ENCODE results near the gene LRIG2. TPM values are rescaled to one million over a fixed set of nuclear protein-coding genes. Genes with fewer than 3 reads are reported as not detected.

LRIG2 gene
- total and polyA plus RNA-seq, 4 donors, result 1.3 to 11.9 (median 6.0) TPM

DNA sequence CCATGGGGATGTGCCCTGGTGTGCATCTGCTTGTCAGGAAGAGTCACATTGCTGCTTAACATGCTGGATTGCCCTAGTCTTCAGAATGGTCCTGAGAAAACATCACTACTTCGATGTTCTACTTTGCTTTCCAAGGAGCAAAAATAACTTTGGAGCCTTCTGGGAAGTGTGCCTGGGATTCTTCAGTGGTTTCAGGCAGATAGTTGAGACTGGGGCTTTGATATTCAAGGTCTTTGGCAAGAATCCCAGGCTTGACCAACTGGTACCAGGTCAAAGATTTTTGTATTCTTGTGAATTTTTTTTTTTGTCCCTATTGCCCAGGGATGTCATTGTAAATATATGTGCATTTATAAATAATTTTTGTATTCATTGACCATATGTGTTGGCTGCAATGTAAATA lies 51.4 kb downstream of the LRIG2 start:
- Histone ChIP-seq H3K27me3 (ENCODE audit: control insufficient read depth in 4 of 4, insufficient read depth in 4 of 4, low read length in 3 of 4) (no peaks in the 10 kb centered on the region), H3K36me3 (ENCODE audit: control insufficient read depth in 4 of 4, insufficient read depth in 3 of 4, low read depth in 1 of 4, low read length in 3 of 4) (peaks cover 5 to 46% (median 24%) of the 10 kb centered on the region in 4 donors), H3K4me3 (ENCODE audit: low read depth in 1 of 3, low read length in 3 of 3) (no peak overlapping the region), H3K27ac (ENCODE audit: low read depth in 1 of 2, low read length in 2 of 2) (no peak overlapping the region), H3K4me1 (ENCODE audit: control insufficient read depth in 4 of 4, insufficient read depth in 4 of 4, low read length in 3 of 4) (peaks cover 0 to 11% (median 3%) of the 10 kb centered on the region in 4 donors), H3K9me3 (ENCODE audit: control insufficient read depth in 4 of 4, low read length in 3 of 4) (no peaks in the 10 kb centered on the region), H3K9ac (ENCODE audit: low read depth in 1 of 2, low read length in 2 of 2) (no peak overlapping the region)
- WGBS, result 71% methylated on average over 1 of the region's 1 CpG
- TF ChIP-seq NR2F2 (IDR thresholded peaks at IDR 0.05) (no peak), HNF4A (conservative IDR thresholded peaks at IDR 0.05) (no peak)
- DNase-seq (ENCODE audit: low spot score), result no peak

DNA sequence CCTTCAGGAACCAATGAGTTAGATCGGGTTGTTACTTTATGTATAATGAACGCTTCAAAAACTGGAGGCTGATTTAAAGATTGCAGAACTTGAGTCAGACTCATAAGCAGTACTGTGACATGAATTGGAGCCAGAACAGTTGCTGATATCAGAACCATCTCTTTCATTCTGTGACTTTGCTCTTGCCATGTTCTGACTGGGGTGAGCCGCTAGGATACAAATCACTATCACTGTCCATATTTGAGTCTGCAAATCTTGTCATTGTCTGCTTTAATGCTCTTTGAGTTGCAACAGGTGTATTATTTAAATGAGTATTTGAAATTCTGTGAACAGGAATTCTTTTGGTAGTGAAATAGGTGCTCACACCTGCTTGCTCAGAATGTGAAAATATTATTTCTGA lies 52.5 kb downstream of the LRIG2 start:
- Histone ChIP-seq H3K9ac (ENCODE audit: low read depth in 1 of 2, low read length in 2 of 2) (no peak overlapping the region), H3K4me1 (ENCODE audit: control insufficient read depth in 4 of 4, insufficient read depth in 4 of 4, low read length in 3 of 4) (peaks cover 0 to 11% (median 3%) of the 10 kb centered on the region in 4 donors), H3K27ac (ENCODE audit: low read depth in 1 of 2, low read length in 2 of 2) (no peak overlapping the region), H3K4me3 (ENCODE audit: low read depth in 1 of 3, low read length in 3 of 3) (no peak overlapping the region), H3K27me3 (ENCODE audit: control insufficient read depth in 4 of 4, insufficient read depth in 4 of 4, low read length in 3 of 4) (no peaks in the 10 kb centered on the region), H3K36me3 (ENCODE audit: control insufficient read depth in 4 of 4, insufficient read depth in 3 of 4, low read depth in 1 of 4, low read length in 3 of 4) (peaks cover 5 to 42% (median 19%) of the 10 kb centered on the region in 4 donors), H3K9me3 (ENCODE audit: control insufficient read depth in 4 of 4, low read length in 3 of 4) (no peaks in the 10 kb centered on the region)
- TF ChIP-seq RXRA (IDR thresholded peaks at IDR 0.05) (no peak), FOXA1 (IDR thresholded peaks at IDR 0.05) (no peak), RAD21 (IDR thresholded peaks at IDR 0.05) (no peak), JUND (IDR thresholded peaks at IDR 0.05) (no peak), GABPA (IDR thresholded peaks at IDR 0.05 in 1 of 2, conservative IDR thresholded peaks at IDR 0.05 in 1 of 2) (no peak), EGR1 (IDR thresholded peaks at IDR 0.05; ENCODE audit: low read depth in 2 of 2) (no peak), FOXA2 (IDR thresholded peaks at IDR 0.05) (no peak), SP1 (IDR thresholded peaks at IDR 0.05) (no peak), HNF4A (conservative IDR thresholded peaks at IDR 0.05) (no peak), TAF1 (conservative IDR thresholded peaks at IDR 0.05) (no peak), HNF4G (IDR thresholded peaks at IDR 0.05) (no peak), YY1 (IDR thresholded peaks at IDR 0.05) (no peak)
- TF ChIP-seq, protein P1, sequence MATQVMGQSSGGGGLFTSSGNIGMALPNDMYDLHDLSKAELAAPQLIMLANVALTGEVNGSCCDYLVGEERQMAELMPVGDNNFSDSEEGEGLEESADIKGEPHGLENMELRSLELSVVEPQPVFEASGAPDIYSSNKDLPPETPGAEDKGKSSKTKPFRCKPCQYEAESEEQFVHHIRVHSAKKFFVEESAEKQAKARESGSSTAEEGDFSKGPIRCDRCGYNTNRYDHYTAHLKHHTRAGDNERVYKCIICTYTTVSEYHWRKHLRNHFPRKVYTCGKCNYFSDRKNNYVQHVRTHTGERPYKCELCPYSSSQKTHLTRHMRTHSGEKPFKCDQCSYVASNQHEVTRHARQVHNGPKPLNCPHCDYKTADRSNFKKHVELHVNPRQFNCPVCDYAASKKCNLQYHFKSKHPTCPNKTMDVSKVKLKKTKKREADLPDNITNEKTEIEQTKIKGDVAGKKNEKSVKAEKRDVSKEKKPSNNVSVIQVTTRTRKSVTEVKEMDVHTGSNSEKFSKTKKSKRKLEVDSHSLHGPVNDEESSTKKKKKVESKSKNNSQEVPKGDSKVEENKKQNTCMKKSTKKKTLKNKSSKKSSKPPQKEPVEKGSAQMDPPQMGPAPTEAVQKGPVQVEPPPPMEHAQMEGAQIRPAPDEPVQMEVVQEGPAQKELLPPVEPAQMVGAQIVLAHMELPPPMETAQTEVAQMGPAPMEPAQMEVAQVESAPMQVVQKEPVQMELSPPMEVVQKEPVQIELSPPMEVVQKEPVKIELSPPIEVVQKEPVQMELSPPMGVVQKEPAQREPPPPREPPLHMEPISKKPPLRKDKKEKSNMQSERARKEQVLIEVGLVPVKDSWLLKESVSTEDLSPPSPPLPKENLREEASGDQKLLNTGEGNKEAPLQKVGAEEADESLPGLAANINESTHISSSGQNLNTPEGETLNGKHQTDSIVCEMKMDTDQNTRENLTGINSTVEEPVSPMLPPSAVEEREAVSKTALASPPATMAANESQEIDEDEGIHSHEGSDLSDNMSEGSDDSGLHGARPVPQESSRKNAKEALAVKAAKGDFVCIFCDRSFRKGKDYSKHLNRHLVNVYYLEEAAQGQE (IDR thresholded peaks at IDR 0.05), result no peak
- TF ChIP-seq, protein P2, sequence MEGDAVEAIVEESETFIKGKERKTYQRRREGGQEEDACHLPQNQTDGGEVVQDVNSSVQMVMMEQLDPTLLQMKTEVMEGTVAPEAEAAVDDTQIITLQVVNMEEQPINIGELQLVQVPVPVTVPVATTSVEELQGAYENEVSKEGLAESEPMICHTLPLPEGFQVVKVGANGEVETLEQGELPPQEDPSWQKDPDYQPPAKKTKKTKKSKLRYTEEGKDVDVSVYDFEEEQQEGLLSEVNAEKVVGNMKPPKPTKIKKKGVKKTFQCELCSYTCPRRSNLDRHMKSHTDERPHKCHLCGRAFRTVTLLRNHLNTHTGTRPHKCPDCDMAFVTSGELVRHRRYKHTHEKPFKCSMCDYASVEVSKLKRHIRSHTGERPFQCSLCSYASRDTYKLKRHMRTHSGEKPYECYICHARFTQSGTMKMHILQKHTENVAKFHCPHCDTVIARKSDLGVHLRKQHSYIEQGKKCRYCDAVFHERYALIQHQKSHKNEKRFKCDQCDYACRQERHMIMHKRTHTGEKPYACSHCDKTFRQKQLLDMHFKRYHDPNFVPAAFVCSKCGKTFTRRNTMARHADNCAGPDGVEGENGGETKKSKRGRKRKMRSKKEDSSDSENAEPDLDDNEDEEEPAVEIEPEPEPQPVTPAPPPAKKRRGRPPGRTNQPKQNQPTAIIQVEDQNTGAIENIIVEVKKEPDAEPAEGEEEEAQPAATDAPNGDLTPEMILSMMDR (IDR thresholded peaks at IDR 0.05; ENCODE audit: low read depth, low read length, missing input control), result no peak
- TF ChIP-seq, protein P3, sequence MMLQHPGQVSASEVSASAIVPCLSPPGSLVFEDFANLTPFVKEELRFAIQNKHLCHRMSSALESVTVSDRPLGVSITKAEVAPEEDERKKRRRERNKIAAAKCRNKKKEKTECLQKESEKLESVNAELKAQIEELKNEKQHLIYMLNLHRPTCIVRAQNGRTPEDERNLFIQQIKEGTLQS (IDR thresholded peaks at IDR 0.05), result no peak
- TF ChIP-seq, protein P4, sequence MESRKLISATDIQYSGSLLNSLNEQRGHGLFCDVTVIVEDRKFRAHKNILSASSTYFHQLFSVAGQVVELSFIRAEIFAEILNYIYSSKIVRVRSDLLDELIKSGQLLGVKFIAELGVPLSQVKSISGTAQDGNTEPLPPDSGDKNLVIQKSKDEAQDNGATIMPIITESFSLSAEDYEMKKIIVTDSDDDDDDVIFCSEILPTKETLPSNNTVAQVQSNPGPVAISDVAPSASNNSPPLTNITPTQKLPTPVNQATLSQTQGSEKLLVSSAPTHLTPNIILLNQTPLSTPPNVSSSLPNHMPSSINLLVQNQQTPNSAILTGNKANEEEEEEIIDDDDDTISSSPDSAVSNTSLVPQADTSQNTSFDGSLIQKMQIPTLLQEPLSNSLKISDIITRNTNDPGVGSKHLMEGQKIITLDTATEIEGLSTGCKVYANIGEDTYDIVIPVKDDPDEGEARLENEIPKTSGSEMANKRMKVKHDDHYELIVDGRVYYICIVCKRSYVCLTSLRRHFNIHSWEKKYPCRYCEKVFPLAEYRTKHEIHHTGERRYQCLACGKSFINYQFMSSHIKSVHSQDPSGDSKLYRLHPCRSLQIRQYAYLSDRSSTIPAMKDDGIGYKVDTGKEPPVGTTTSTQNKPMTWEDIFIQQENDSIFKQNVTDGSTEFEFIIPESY (IDR thresholded peaks at IDR 0.05), result no peak
- DNase-seq (ENCODE audit: low spot score), result no peak
- 85% methylated on average over 3 of the region's 3 CpGs for WGBS
